ENCODE measurements around the gene FAM222A.

FAM222A gene

GRCh38 chr12:109697270-109697553, 16.4 kb upstream of the FAM222A start:
- no peaks in the 10 kb centered on the region for H3K4me1 ChIP-seq (ENCODE audit: low read length)
- DNase-seq = no peak
- H3K27me3 ChIP-seq (replicated peaks; ENCODE audit: insufficient read depth, low read length) = no peaks in the 10 kb centered on the region
- no peaks in the 10 kb centered on the region for H3K9me3 ChIP-seq (replicated peaks; ENCODE audit: insufficient read depth, low read length)
- no peaks in the 10 kb centered on the region for H3K9me2 ChIP-seq (replicated peaks; ENCODE audit: insufficient read depth, low read length)
- no peaks in the 10 kb centered on the region for H3K79me2 ChIP-seq (ENCODE audit: low read length)
- no peak overlapping the region for H3K9ac ChIP-seq (ENCODE audit: low read length)
- H3K36me3 ChIP-seq (replicated peaks; ENCODE audit: insufficient read depth, low read length) = no peaks in the 10 kb centered on the region
- no peak overlapping the region for H2AFZ ChIP-seq (ENCODE audit: low read length)
- TF ChIP-seq EZH2phosphoT487 (IDR thresholded peaks at IDR 0.05; ENCODE audit: low read length) = no peak
- TF ChIP-seq, protein P1, sequence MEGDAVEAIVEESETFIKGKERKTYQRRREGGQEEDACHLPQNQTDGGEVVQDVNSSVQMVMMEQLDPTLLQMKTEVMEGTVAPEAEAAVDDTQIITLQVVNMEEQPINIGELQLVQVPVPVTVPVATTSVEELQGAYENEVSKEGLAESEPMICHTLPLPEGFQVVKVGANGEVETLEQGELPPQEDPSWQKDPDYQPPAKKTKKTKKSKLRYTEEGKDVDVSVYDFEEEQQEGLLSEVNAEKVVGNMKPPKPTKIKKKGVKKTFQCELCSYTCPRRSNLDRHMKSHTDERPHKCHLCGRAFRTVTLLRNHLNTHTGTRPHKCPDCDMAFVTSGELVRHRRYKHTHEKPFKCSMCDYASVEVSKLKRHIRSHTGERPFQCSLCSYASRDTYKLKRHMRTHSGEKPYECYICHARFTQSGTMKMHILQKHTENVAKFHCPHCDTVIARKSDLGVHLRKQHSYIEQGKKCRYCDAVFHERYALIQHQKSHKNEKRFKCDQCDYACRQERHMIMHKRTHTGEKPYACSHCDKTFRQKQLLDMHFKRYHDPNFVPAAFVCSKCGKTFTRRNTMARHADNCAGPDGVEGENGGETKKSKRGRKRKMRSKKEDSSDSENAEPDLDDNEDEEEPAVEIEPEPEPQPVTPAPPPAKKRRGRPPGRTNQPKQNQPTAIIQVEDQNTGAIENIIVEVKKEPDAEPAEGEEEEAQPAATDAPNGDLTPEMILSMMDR (IDR thresholded peaks at IDR 0.05; ENCODE audit: low read length) = no peak
- TF ChIP-seq EZH2 (optimal IDR thresholded peaks at IDR 0.05; ENCODE audit: low read depth, low read length) = no peak
- no peak overlapping the region for H3K27ac ChIP-seq (ENCODE audit: low read length)
- H3K4me3 ChIP-seq (ENCODE audit: low read length) = no peak overlapping the region
- no peak overlapping the region for H3K4me2 ChIP-seq (ENCODE audit: low read depth, low read length)
- no peaks in the 10 kb centered on the region for H3F3A ChIP-seq (ENCODE audit: insufficient read depth, low read length)
- no peaks in the 10 kb centered on the region for H4K20me1 ChIP-seq (ENCODE audit: insufficient read depth, low read length)

- no peaks in the 10 kb centered on the region for H3K36me3 ChIP-seq (replicated peaks; ENCODE audit: insufficient read depth, low read length)
- H2AFZ ChIP-seq (ENCODE audit: low read length) = no peak overlapping the region
- no peak for DNase-seq
- H3F3A ChIP-seq (ENCODE audit: insufficient read depth, low read length) = no peaks in the 10 kb centered on the region
- no peak overlapping the region for H3K9ac ChIP-seq (ENCODE audit: low read length)
- H3K4me2 ChIP-seq (ENCODE audit: low read depth, low read length) = no peak overlapping the region
- TF ChIP-seq EZH2phosphoT487 (IDR thresholded peaks at IDR 0.05; ENCODE audit: low read length) (no peak), EZH2 (optimal IDR thresholded peaks at IDR 0.05; ENCODE audit: low read depth, low read length) (no peak)
- TF ChIP-seq, protein P1 (IDR thresholded peaks at IDR 0.05; ENCODE audit: low read length) = no peak
- no peaks in the 10 kb centered on the region for H3K27me3 ChIP-seq (replicated peaks; ENCODE audit: insufficient read depth, low read length)
- no peaks in the 10 kb centered on the region for H3K4me1 ChIP-seq (ENCODE audit: low read length)
- H3K79me2 ChIP-seq (ENCODE audit: low read length) = no peaks in the 10 kb centered on the region
- H3K9me3 ChIP-seq (replicated peaks; ENCODE audit: insufficient read depth, low read length) = no peaks in the 10 kb centered on the region
- no peak overlapping the region for H3K27ac ChIP-seq (ENCODE audit: low read length)
- no peak overlapping the region for H3K4me3 ChIP-seq (ENCODE audit: low read length)
- no peaks in the 10 kb centered on the region for H3K9me2 ChIP-seq (replicated peaks; ENCODE audit: insufficient read depth, low read length)
- H4K20me1 ChIP-seq (ENCODE audit: insufficient read depth, low read length) = no peaks in the 10 kb centered on the region
Observed at GRCh38 chr12:109697877-109698468, 15.7 kb upstream of the FAM222A start.

DNA sequence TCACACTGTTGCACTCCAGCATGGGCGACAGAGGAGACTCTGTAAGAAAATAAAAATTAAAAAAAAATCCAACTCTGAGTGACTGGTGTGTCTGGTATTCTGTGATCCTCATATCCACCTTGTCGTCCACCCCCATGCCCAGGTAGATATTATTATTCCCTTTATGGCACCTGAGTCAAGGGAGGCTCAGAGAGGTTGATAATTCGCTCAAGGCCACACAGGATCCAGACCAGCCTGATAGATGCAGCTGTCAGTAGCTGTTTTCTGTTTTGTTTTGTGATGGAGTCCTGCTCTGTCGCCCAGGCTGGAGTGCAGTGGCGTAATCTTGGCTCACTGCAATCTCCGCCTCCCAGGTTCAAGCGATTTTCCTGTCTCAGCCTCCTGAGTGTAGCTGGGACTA, 14.8 kb upstream of the FAM222A start:
- Histone ChIP-seq H3K9me2 (replicated peaks; ENCODE audit: insufficient read depth, low read length) (no peaks in the 10 kb centered on the region), H3K27ac (ENCODE audit: low read length) (no peak overlapping the region), H3K4me3 (ENCODE audit: low read length) (no peak overlapping the region), H3K9me3 (replicated peaks; ENCODE audit: insufficient read depth, low read length) (no peaks in the 10 kb centered on the region), H3K36me3 (replicated peaks; ENCODE audit: insufficient read depth, low read length) (no peaks in the 10 kb centered on the region), H3K4me2 (ENCODE audit: low read depth, low read length) (no peak overlapping the region), H3K4me1 (ENCODE audit: low read length) (no peaks in the 10 kb centered on the region), H3K27me3 (replicated peaks; ENCODE audit: insufficient read depth, low read length) (no peaks in the 10 kb centered on the region), H3F3A (ENCODE audit: insufficient read depth, low read length) (no peaks in the 10 kb centered on the region), H4K20me1 (ENCODE audit: insufficient read depth, low read length) (no peaks in the 10 kb centered on the region), H3K9ac (ENCODE audit: low read length) (no peak overlapping the region), H2AFZ (ENCODE audit: low read length) (no peak overlapping the region), H3K79me2 (ENCODE audit: low read length) (no peaks in the 10 kb centered on the region)
- TF ChIP-seq EZH2 (optimal IDR thresholded peaks at IDR 0.05; ENCODE audit: low read depth, low read length) = no peak
- no peak for TF ChIP-seq EZH2phosphoT487 (IDR thresholded peaks at IDR 0.05; ENCODE audit: low read length)
- TF ChIP-seq, protein P1 (IDR thresholded peaks at IDR 0.05; ENCODE audit: low read length) = no peak
- no peak for DNase-seq

All from MM.1S (cell line).